ENCODE results near the gene ELAC1. TPM values are rescaled to one million over a fixed set of nuclear protein-coding genes. Genes with fewer than 3 reads are reported as not detected.

The ELAC1 gene
- total and polyA plus RNA-seq, 2 experiments from 2014 or later: 2.8 to 3.2 TPM

- TF ChIP-seq ZNF462 (CRISPR knock-in tag; IDR thresholded peaks at IDR 0.05): no peak
These were observed 17.2 kb upstream of the ELAC1 start (continued) for GRCh38 chr18:50950626-50951025.

- Mint-ChIP-seq H3K36me3 (ENCODE audit: low read depth) (no peaks in the 10 kb centered on the region), H3K4me1 (peaks cover 8% of the 10 kb centered on the region), H3K4me3 (no peak overlapping the region), H3K27ac (no peak overlapping the region), H3K27me3 (ENCODE audit: insufficient read depth, low read depth, poor library complexity) (no peaks in the 10 kb centered on the region), H3K9me3 (no peaks in the 10 kb centered on the region)
- Histone ChIP-seq H3K27me3 (ENCODE audit: insufficient read depth) (no peaks in the 10 kb centered on the region), H3K9me2 (ENCODE audit: insufficient read depth) (no peaks in the 10 kb centered on the region), H3K27ac (ENCODE audit: low read depth) (no peak overlapping the region), H3K36me3 (ENCODE audit: insufficient read depth) (no peaks in the 10 kb centered on the region), H3K4me1 (ENCODE audit: insufficient read depth) (no peaks in the 10 kb centered on the region), H3K4me3 (no peak overlapping the region), H3K4me2 (no peak overlapping the region), H3F3A (replicated peaks; ENCODE audit: low read depth) (no peaks in the 10 kb centered on the region), H2AFZ (no peak overlapping the region), H3K79me2 (replicated peaks; ENCODE audit: insufficient read depth) (no peaks in the 10 kb centered on the region), H4K20me1 (replicated peaks; ENCODE audit: insufficient read depth) (no peaks in the 10 kb centered on the region)
- ATAC-seq (no peak), DNase-seq (ENCODE audit: low spot score) (no peak)
- TF ChIP-seq ZNF114 (CRISPR knock-in tag; IDR thresholded peaks at IDR 0.05): no peak
- TF ChIP-seq CREB1 (CRISPR knock-in tag; IDR thresholded peaks at IDR 0.05; ENCODE audit: low read depth): no peak
- TF ChIP-seq POLR2AphosphoS5 (IDR thresholded peaks at IDR 0.05; ENCODE audit: low read depth): no peak
- no peak for TF ChIP-seq REST (IDR thresholded peaks at IDR 0.05; ENCODE audit: unreplicated experiment)
- TF ChIP-seq NANOG (IDR thresholded peaks at IDR 0.05; ENCODE audit: borderline replicate concordance): no peak
- no peak for TF ChIP-seq JUNB (IDR thresholded peaks at IDR 0.05; ENCODE audit: unreplicated experiment)
- no peak for TF ChIP-seq ETS1 (IDR thresholded peaks at IDR 0.05)
- no peak for TF ChIP-seq EZH2phosphoT487 (IDR thresholded peaks at IDR 0.05; ENCODE audit: unreplicated experiment)
- TF ChIP-seq CTCF (conservative IDR thresholded peaks at IDR 0.05; ENCODE audit: low read depth in 2 of 2): no peak
- TF ChIP-seq EZH2 (IDR thresholded peaks at IDR 0.05; ENCODE audit: low read depth, unreplicated experiment): no peak
- TF ChIP-seq STAT1 (IDR thresholded peaks at IDR 0.05; ENCODE audit: unreplicated experiment): no peak
- TF ChIP-seq ZNF331 (CRISPR knock-in tag; IDR thresholded peaks at IDR 0.05; ENCODE audit: low read depth): no peak
These were observed 14.0 kb upstream of the ELAC1 start for GRCh38 chr18:50953822-50954221.
